GDM1 (cell line): Measurements from ENCODE around the gene TRIAP1.
"Not testable (repeated sequence)": the region's sequence is repeated elsewhere in the genome, so short reads cannot be mapped to it uniquely, and the experiment has no call there.

Experiments
- DNase-seq: peaks from one replicate; lab custom pipeline; 2025; lab: John Stamatoyannopoulos, UW

The TRIAP1 gene

GRCh38 chr12:120445911-120446843 is at the start of gene TRIAP1, which contains the start of gene GATC:
TRIAP1 (minus strand) TSS chr12:120446384; CDS start chr12:120446372, 12 bp downstream.
GATC (plus strand) TSS chr12:120446444; CDS start chr12:120446481, 37 bp downstream.
- peak; percentile 77 for DNase-seq

GRCh38 chr12:120495186-120495730 is 49.1 kb upstream of the TRIAP1 start:
- no peak for DNase-seq

- no peak for DNase-seq
Measured at GRCh38 chr12:120490833-120491512, 44.8 kb upstream of the TRIAP1 start.

- DNase-seq = no peak
Measured at GRCh38 chr12:120490325-120490724, 44.1 kb upstream of the TRIAP1 start.

- DNase-seq = no peak
Measured at GRCh38 chr12:120489018-120489417, 42.8 kb upstream of the TRIAP1 start.

- DNase-seq = no peak
Measured at GRCh38 chr12:120488057-120488640, 42.0 kb upstream of the TRIAP1 start.

GRCh38 chr12:120487552-120487951 is 41.4 kb upstream of the TRIAP1 start:
- not testable (repeated sequence) for DNase-seq

GRCh38 chr12:120485961-120486881 is 40.0 kb upstream of the TRIAP1 start:
- no peak for DNase-seq

GRCh38 chr12:120483621-120484020 is 37.4 kb upstream of the TRIAP1 start:
- peak; percentile 21 for DNase-seq

- DNase-seq = no peak
Measured at GRCh38 chr12:120481022-120481767, 35.0 kb upstream of the TRIAP1 start.

- no peak for DNase-seq
Measured at GRCh38 chr12:120480211-120480610, 34.0 kb upstream of the TRIAP1 start.

GRCh38 chr12:120479458-120479857 is 33.3 kb upstream of the TRIAP1 start:
- DNase-seq = no peak

- no peak for DNase-seq
Measured at GRCh38 chr12:120475643-120476042, 29.5 kb upstream of the TRIAP1 start.

GRCh38 chr12:120474616-120474960 is 28.4 kb upstream of the TRIAP1 start:
- peak; percentile 47 for DNase-seq

GRCh38 chr12:120473807-120474615 is 27.8 kb upstream of the TRIAP1 start:
- no peak for DNase-seq

- no peak for DNase-seq
Measured at GRCh38 chr12:120472521-120472920, 26.3 kb upstream of the TRIAP1 start.

GRCh38 chr12:120470150-120470784 is 24.1 kb upstream of the TRIAP1 start:
- no peak for DNase-seq

GRCh38 chr12:120469450-120470149 is 23.4 kb upstream of the TRIAP1 start, which contains the start of gene SRSF9:
SRSF9 (minus strand) TSS chr12:120469748; CDS start chr12:120469609, 139 bp downstream.
- peak; percentile 94 for DNase-seq
